Measurements from ENCODE around the gene SDK1.

Gene SDK1

DNA sequence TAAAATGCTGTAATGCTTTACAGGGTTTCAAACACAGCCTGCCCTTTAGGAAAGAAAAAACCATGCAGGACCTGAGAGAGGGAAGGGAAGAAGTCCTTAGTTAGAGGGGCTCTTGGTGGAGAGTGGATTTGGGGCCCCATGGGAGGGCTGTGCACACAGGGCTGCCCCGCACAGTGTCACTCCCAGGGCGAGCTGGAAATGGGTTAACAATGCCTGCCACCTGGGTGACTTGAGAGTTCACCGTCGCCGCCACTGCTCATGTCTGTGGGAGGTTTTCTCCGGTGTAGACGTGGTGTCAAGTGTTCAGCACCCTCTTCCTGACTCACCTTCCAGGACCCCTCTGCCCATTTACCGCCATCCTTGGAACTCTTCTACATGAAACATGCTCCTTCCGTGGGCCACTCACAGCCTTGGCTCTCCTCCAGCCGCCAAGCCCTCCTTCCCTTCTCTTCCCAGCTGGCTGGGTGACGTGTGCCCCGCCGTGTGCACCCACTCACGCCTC, 686.4 kb downstream of the SDK1 start:
- H3K9me3 Mint-ChIP-seq (ENCODE audit: low read depth): no peaks in the 10 kb centered on the region
- no peaks in the 10 kb centered on the region for H3K27me3 Mint-ChIP-seq

GRCh38 chr7:3989723-3990122, 688.7 kb downstream of the SDK1 start:
- no peaks in the 10 kb centered on the region for H3K4me1 Mint-ChIP-seq (ENCODE audit: low read depth)
- no peak overlapping the region for H3K4me3 Mint-ChIP-seq
- H3K27me3 Mint-ChIP-seq: no peaks in the 10 kb centered on the region
- no peaks in the 10 kb centered on the region for H3K36me3 Mint-ChIP-seq
- H3K27ac Mint-ChIP-seq: no peak overlapping the region
- no peaks in the 10 kb centered on the region for H3K9me3 Mint-ChIP-seq (ENCODE audit: low read depth)

More for the DNA sequence above, 686.4 kb downstream of the SDK1 start:
- Mint-ChIP-seq H3K4me1 (ENCODE audit: low read depth) (no peaks in the 10 kb centered on the region), H3K36me3 (no peaks in the 10 kb centered on the region), H3K4me3 (no peak overlapping the region), H3K27ac (no peak overlapping the region)

DNA sequence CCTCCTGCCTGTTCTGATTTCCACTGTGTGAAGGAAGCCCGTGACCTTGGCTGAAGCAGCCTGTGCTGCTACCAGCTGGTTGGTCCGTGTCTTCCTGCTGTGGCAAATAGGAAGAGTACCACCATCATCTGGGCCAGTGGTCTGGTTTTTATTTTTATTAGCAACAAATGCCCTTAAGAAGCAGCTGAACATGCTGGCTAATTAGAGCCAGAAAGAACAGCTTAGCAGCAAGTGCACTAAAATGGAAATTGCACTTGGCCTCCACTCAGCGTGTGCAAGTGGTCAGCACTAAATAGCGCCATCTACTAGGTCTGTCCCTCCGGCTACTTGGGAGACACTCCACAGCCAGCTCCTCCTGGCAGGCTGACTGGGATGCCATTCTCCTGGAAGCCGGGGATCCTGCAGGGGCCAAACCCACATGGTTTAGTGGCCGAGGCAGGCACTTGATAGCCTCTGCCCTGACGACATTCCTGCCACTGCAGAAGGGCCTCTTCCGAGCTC, 690.7 kb downstream of the SDK1 start:
- H3K9me3 Mint-ChIP-seq (ENCODE audit: low read depth): no peaks in the 10 kb centered on the region
- H3K27ac Mint-ChIP-seq: no peak overlapping the region
- no peaks in the 10 kb centered on the region for H3K27me3 Mint-ChIP-seq
- H3K36me3 Mint-ChIP-seq: no peaks in the 10 kb centered on the region
- no peak overlapping the region for H3K4me3 Mint-ChIP-seq
- no peaks in the 10 kb centered on the region for H3K4me1 Mint-ChIP-seq (ENCODE audit: low read depth)

- Mint-ChIP-seq H3K36me3 (no peaks in the 10 kb centered on the region), H3K4me3 (no peak overlapping the region), H3K27ac (no peak overlapping the region), H3K4me1 (ENCODE audit: low read depth) (no peaks in the 10 kb centered on the region), H3K27me3 (no peaks in the 10 kb centered on the region), H3K9me3 (ENCODE audit: low read depth) (no peaks in the 10 kb centered on the region)
These were observed 691.8 kb downstream of the SDK1 start for GRCh38 chr7:3992841-3993240.

- no peaks in the 10 kb centered on the region for H3K36me3 Mint-ChIP-seq
These were observed 693.7 kb downstream of the SDK1 start for GRCh38 chr7:3994764-3995163.

DNA sequence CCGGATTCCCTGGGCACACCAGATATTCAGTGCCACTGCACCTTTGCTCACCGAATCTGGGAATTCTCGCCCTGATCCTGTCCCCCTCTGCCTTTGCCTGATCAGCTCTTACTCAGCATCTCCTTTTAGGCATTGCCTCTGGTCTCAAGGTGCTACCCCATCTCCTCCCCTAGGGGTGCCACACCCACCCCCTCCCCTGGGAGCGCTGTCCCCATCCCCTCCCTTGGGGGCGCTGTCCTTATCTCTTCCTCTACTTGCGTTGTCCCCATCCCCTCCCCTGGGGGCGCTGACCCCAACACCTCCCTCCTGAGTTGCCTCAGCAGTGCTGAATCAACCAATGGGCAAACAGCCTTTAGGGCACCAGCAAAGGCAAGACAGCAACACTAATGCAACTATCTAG, 694.1 kb downstream of the SDK1 start:
- Mint-ChIP-seq H3K27ac (no peak overlapping the region), H3K4me1 (ENCODE audit: low read depth) (no peaks in the 10 kb centered on the region), H3K4me3 (no peak overlapping the region), H3K27me3 (peaks cover 5% of the 10 kb centered on the region), H3K36me3 (no peaks in the 10 kb centered on the region), H3K9me3 (ENCODE audit: low read depth) (no peaks in the 10 kb centered on the region)

More at GRCh38 chr7:3994764-3995163, 693.7 kb downstream of the SDK1 start:
- no peak overlapping the region for H3K4me3 Mint-ChIP-seq
- H3K27ac Mint-ChIP-seq: no peak overlapping the region
- H3K4me1 Mint-ChIP-seq (ENCODE audit: low read depth): no peaks in the 10 kb centered on the region
- peaks cover 5% of the 10 kb centered on the region for H3K27me3 Mint-ChIP-seq
- H3K9me3 Mint-ChIP-seq (ENCODE audit: low read depth): no peaks in the 10 kb centered on the region

DNA sequence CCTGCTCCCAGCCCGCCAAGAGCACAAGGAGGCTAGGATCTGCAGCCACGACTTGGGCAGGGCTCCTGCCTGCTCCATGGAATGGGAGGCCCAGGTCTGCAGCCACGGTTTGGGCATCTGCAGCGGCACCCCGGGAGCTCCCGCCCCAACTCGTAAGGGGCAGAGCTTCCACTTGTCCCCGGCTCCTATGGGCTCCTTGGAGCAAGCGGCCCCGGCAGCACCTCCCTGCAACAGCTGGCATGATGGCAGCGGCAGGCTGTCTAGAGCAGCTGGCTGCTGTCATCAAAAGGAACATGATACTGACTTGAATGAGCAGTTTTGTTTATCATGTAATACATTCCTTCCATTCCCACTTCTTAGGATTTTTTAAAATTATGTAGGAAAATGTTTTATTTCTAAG, 697.0 kb downstream of the SDK1 start:
- Mint-ChIP-seq H3K27me3 (peaks cover 5% of the 10 kb centered on the region), H3K27ac (no peak overlapping the region), H3K4me3 (no peak overlapping the region), H3K9me3 (ENCODE audit: low read depth) (no peaks in the 10 kb centered on the region), H3K36me3 (no peaks in the 10 kb centered on the region), H3K4me1 (ENCODE audit: low read depth) (no peaks in the 10 kb centered on the region)

DNA sequence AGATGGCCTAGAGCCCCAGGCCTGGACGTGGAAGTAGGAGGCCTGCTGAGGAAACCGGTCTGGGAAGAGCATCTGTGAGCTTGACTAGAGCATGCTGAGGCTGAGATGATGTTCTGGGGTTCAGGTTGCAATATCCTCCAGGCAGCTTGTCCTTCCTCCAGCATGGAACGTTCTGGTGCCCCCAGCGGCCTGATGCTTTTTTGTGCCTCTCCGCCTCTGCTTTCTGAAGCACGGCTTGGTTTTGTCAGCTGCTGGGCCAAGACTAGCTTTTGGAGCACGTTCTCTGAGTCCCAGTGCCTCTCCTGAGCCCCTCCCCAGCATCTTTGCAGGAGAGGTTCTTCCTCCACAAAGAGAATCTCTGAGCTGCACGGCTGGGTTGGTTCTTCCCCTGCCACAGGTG, 699.1 kb downstream of the SDK1 start:
- H3K4me3 Mint-ChIP-seq: no peak overlapping the region
- H3K36me3 Mint-ChIP-seq: no peaks in the 10 kb centered on the region
- H3K4me1 Mint-ChIP-seq (ENCODE audit: low read depth): no peaks in the 10 kb centered on the region
- H3K27ac Mint-ChIP-seq: no peak overlapping the region
- H3K27me3 Mint-ChIP-seq: peaks cover 5% of the 10 kb centered on the region
- no peaks in the 10 kb centered on the region for H3K9me3 Mint-ChIP-seq (ENCODE audit: low read depth)

- Mint-ChIP-seq H3K9me3 (ENCODE audit: low read depth) (no peaks in the 10 kb centered on the region), H3K36me3 (no peaks in the 10 kb centered on the region), H3K4me1 (ENCODE audit: low read depth) (no peaks in the 10 kb centered on the region), H3K27me3 (peaks cover 5% of the 10 kb centered on the region), H3K27ac (no peak overlapping the region), H3K4me3 (no peak overlapping the region)
These were observed 699.9 kb downstream of the SDK1 start for GRCh38 chr7:4000934-4001333.

DNA sequence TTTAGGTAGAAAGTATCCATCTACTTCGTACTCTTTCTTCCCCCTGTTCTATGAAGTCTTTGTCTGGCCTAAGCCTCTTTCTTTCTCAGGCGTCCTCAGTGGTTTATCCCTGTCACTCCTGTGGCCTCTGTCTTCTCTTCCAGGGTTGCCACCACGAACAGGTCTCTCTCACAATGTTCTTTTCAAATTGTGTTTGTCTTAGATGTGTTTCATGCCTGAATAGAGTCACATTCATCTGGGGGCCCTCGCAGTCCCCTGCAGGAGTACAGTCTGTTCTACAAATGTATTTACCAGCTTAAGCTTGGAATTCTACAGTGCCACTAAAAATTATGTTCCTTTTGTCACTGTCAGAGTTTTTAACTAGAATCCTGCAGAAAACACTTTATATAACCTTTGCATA, 700.7 kb downstream of the SDK1 start:
- H3K27ac Mint-ChIP-seq: no peak overlapping the region
- no peaks in the 10 kb centered on the region for H3K36me3 Mint-ChIP-seq
- H3K9me3 Mint-ChIP-seq (ENCODE audit: low read depth): no peaks in the 10 kb centered on the region
- H3K4me1 Mint-ChIP-seq (ENCODE audit: low read depth): no peaks in the 10 kb centered on the region
- peaks cover 5% of the 10 kb centered on the region for H3K27me3 Mint-ChIP-seq
- H3K4me3 Mint-ChIP-seq: no peak overlapping the region

DNA sequence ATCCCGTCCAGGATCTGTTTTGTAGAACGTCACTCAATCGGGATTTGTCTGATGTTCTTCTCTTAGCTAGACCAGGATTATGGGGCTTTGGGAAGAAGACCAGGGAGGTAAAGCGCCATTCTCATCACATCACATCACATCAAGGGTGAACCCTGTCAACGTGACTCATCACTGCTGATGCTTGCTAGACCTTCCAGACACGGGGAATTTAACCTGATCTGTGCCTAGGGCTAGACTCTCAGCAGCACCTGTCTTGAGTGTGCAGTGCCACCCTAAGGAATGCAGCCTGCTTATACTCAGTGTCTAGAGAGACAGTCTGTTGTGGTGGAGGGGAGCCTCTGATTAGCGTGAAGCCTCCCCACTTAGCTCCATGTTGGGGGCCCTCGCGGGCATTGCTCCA, 702.5 kb downstream of the SDK1 start:
- H3K9me3 Mint-ChIP-seq (ENCODE audit: low read depth): no peaks in the 10 kb centered on the region
- no peaks in the 10 kb centered on the region for H3K36me3 Mint-ChIP-seq
- H3K27me3 Mint-ChIP-seq: peaks cover 5% of the 10 kb centered on the region
- no peaks in the 10 kb centered on the region for H3K4me1 Mint-ChIP-seq (ENCODE audit: low read depth)
- no peak overlapping the region for H3K4me3 Mint-ChIP-seq
- no peak overlapping the region for H3K27ac Mint-ChIP-seq

- Mint-ChIP-seq H3K4me3 (no peak overlapping the region), H3K36me3 (no peaks in the 10 kb centered on the region), H3K4me1 (ENCODE audit: low read depth) (no peaks in the 10 kb centered on the region), H3K27me3 (no peaks in the 10 kb centered on the region), H3K27ac (no peak overlapping the region), H3K9me3 (ENCODE audit: low read depth) (no peaks in the 10 kb centered on the region)
These were observed 705.6 kb downstream of the SDK1 start for GRCh38 chr7:4006687-4007086.

GRCh38 chr7:4009211-4010060, 708.4 kb downstream of the SDK1 start:
- Mint-ChIP-seq H3K4me3 (no peak overlapping the region), H3K4me1 (ENCODE audit: low read depth) (no peaks in the 10 kb centered on the region), H3K36me3 (no peaks in the 10 kb centered on the region), H3K27me3 (peaks cover 7% of the 10 kb centered on the region), H3K27ac (no peak overlapping the region), H3K9me3 (ENCODE audit: low read depth) (no peaks in the 10 kb centered on the region)

GRCh38 chr7:4010061-4010605, 709.1 kb downstream of the SDK1 start:
- Mint-ChIP-seq H3K4me1 (ENCODE audit: low read depth) (no peaks in the 10 kb centered on the region), H3K4me3 (no peak overlapping the region), H3K27ac (no peak overlapping the region), H3K9me3 (ENCODE audit: low read depth) (no peaks in the 10 kb centered on the region), H3K36me3 (no peaks in the 10 kb centered on the region), H3K27me3 (peaks cover 7% of the 10 kb centered on the region)

DNA sequence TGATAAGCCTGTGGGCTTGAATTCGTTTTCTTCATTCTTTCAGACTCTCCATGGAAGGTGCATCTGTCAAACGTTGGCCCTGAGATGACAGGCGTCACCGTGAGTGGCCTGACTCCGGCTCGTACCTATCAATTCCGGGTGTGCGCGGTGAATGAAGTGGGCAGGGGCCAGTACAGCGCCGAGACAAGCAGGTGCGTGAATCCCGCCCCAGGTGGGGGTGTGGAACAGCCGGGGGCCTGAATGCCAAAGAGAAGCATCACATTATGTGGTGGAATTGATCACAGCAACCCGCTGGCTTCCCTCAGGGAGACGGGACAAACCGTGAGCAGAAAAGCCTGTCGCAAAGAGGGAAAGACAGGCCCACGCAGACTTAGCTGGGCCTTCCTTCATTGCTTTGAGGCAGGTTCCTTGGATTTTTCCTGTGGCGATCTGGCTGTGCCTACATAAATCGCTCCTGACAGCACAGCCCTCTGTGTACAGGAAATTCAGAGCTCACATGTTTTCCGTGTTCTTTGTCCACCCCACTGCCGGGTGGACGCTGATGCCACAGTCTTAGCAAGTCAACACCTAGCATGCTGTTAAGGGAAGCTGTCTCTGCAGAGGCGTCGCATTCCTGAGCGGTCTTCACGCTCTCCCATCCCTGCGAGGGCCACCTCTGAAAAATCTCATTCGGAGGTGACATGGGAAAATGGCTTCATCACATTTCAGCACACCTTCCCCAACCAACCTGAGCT, 710.0 kb downstream of the SDK1 start:
- H3K27me3 Mint-ChIP-seq: peaks cover 7% of the 10 kb centered on the region
- no peaks in the 10 kb centered on the region for H3K36me3 Mint-ChIP-seq

More for the DNA sequence above, 710.0 kb downstream of the SDK1 start:
- H3K9me3 Mint-ChIP-seq (ENCODE audit: low read depth): no peaks in the 10 kb centered on the region
- H3K27ac Mint-ChIP-seq: no peak overlapping the region
- H3K4me1 Mint-ChIP-seq (ENCODE audit: low read depth): no peaks in the 10 kb centered on the region
- H3K4me3 Mint-ChIP-seq: no peak overlapping the region

Measured in activated naive CD8-positive, alpha-beta T cell (primary cell).